IMR-90 (cell line): ENCODE data around the gene PTPRC. TPM values are rescaled to one million over a fixed set of nuclear protein-coding genes. Genes with fewer than 3 reads are reported as not detected.

ENCODE experiments used
- ATAC-seq: fragments of 200-7000 bp; cut with Tn5 transposase; 2 replicates; pipeline ENCODE4 v1.9.1; 2020; ENCODE audit warnings: low read depth, mild to moderate bottlenecking, moderate library complexity
- BruUV-seq: library from RNA; stranded (reverse); fragments of 400-500 nt; replicated peaks from 2 replicates; lab custom pipeline; 2021; lab: Mats Ljungman, UMichigan
- CTCF ChIA-PET: fragments of 300-600 bp; formaldehyde crosslinking; extraction: SDS; loops from one replicate; lab custom pipeline; 2021; ENCODE audit warnings: antibody characterized with exemption; lab: Yijun Ruan, JAX
- POLR2A ChIA-PET: fragments of 300-600 bp; sonication (Branson Sonifier 250); formaldehyde crosslinking; loops from one replicate; lab custom pipeline; 2022; ENCODE audit warnings: antibody characterized with exemption; ENCODE audit not compliant: unreplicated experiment; lab: Charles Lee
- DNase-seq: peaks from one replicate; pipeline ENCODE4 v3.0.0; 2013
- H2AFZ ChIP-seq: replicated peaks from 2 replicates; pipeline ENCODE3; 2013; ENCODE audit warnings: low read length, mild to moderate bottlenecking; ENCODE audit not compliant: poor library complexity
- H2AK5ac ChIP-seq: 2 replicates; pipeline ENCODE4 v1.6.1; 2013; ENCODE audit warnings: low read depth, low read length, inconsistent platforms
- H2AK9ac ChIP-seq: replicated peaks from 2 replicates; pipeline ENCODE3; 2013; ENCODE audit warnings: mild to moderate bottlenecking, low read depth, low read length, moderate library complexity; ENCODE audit not compliant: poor library complexity
- H2BK120ac ChIP-seq: 2 replicates; pipeline ENCODE4 v1.6.1; 2013; ENCODE audit warnings: low read depth, low read length, inconsistent platforms
- H2BK15ac ChIP-seq: 3 replicates; pipeline ENCODE4 v1.6.1; 2013; ENCODE audit warnings: low read depth, low read length, inconsistent platforms
- H2BK20ac ChIP-seq: 2 replicates; pipeline ENCODE4 v1.6.1; 2013; ENCODE audit warnings: low read depth, mild to moderate bottlenecking, inconsistent platforms, low read length, moderate library complexity
- H2BK5ac ChIP-seq: 2 replicates; pipeline ENCODE4 v1.6.1; 2013; ENCODE audit warnings: mild to moderate bottlenecking, low read depth, low read length, inconsistent platforms; ENCODE audit not compliant: poor library complexity, severe bottlenecking
- H3K14ac ChIP-seq: replicated peaks from 2 replicates; pipeline ENCODE4 v1.6.1; 2013; ENCODE audit warnings: low read depth, low read length, inconsistent platforms
- H3K18ac ChIP-seq: 2 replicates; pipeline ENCODE4 v1.6.1; 2013; ENCODE audit warnings: low read depth, low read length, control low read depth
- H3K23ac ChIP-seq: 2 replicates; pipeline ENCODE4 v1.6.1; 2013; ENCODE audit warnings: low read depth, low read length, inconsistent platforms
- H3K27ac ChIP-seq: 2 replicates; pipeline ENCODE4 v1.5.1; 2013; ENCODE audit warnings: mild to moderate bottlenecking, control low read depth, low read length; ENCODE audit not compliant: insufficient read depth
- H3K27me3 ChIP-seq: 2 replicates; pipeline ENCODE4 v1.6.1; 2013; ENCODE audit warnings: low read length; ENCODE audit not compliant: control insufficient read depth, insufficient read depth
- H3K36me3 ChIP-seq: 2 replicates; pipeline ENCODE4 v1.6.1; 2013; ENCODE audit warnings: low read length, mixed read lengths; ENCODE audit not compliant: control insufficient read depth, insufficient read depth
- H3K4ac ChIP-seq: 2 replicates; pipeline ENCODE4 v1.6.1; 2013; ENCODE audit warnings: low read depth, low read length, inconsistent platforms
- H3K4me1 ChIP-seq: 2 replicates; pipeline ENCODE4 v1.6.1; 2013; ENCODE audit warnings: low read length, mixed read lengths; ENCODE audit not compliant: control insufficient read depth, insufficient read depth
- H3K4me2 ChIP-seq: 2 replicates; pipeline ENCODE4 v1.6.1; 2013; ENCODE audit warnings: low read depth, mild to moderate bottlenecking, control low read depth, low read length, moderate library complexity
- H3K4me3 ChIP-seq: 2 replicates; pipeline ENCODE4 v1.5.1; 2013; ENCODE audit warnings: low read depth, mild to moderate bottlenecking, control low read depth, low read length, moderate library complexity; ENCODE audit not compliant: insufficient read depth
- H3K56ac ChIP-seq: 2 replicates; pipeline ENCODE4 v1.6.1; 2013; ENCODE audit warnings: low read length, inconsistent platforms; ENCODE audit not compliant: insufficient read depth; ENCODE audit errors: extremely low read depth
- H3K79me1 ChIP-seq, 2 experiments: 2 replicates each; pipeline ENCODE4 v1.6.1; 2013; ENCODE audit warnings: low read length in 2 of 2, inconsistent platforms in 1 of 2, low read depth in 1 of 2
- H3K9ac ChIP-seq: 2 replicates; pipeline ENCODE4 v1.6.1; 2013; ENCODE audit warnings: low read depth, low read length, control low read depth
- H3K9me1 ChIP-seq: 2 replicates; pipeline ENCODE4 v1.6.1; 2013; ENCODE audit warnings: low read length, inconsistent platforms; ENCODE audit not compliant: insufficient read depth
- H3K9me3 ChIP-seq: 2 replicates; pipeline ENCODE4 v1.6.1; 2013; ENCODE audit warnings: low read length; ENCODE audit not compliant: control insufficient read depth, insufficient read depth
- H4K20me1 ChIP-seq: 2 replicates; pipeline ENCODE4 v1.6.1; 2013; ENCODE audit warnings: low read length, inconsistent platforms; ENCODE audit not compliant: insufficient read depth
- H4K5ac ChIP-seq: 2 replicates; pipeline ENCODE4 v1.6.1; 2013; ENCODE audit warnings: mild to moderate bottlenecking, low read depth, low read length, control low read depth
- H4K8ac ChIP-seq, 2 experiments: 2 replicates each; pipeline ENCODE4 v1.6.1; 2013; ENCODE audit warnings: low read depth in 2 of 2, low read length in 2 of 2, control low read depth in 1 of 2, inconsistent platforms in 1 of 2
- H4K91ac ChIP-seq: 2 replicates; pipeline ENCODE4 v1.6.1; 2013; ENCODE audit warnings: low read depth, low read length, inconsistent platforms; ENCODE audit not compliant: insufficient read depth
- BHLHE40 ChIP-seq: fragments of 150-350 bp; IDR thresholded peaks from 2 replicates; pipeline ENCODE4 v1.6.1; 2016; ENCODE audit warnings: mild to moderate bottlenecking, low read depth, low read length
- CEBPB ChIP-seq: IDR thresholded peaks from 2 replicates; pipeline ENCODE4 v1.6.1; 2012; ENCODE audit warnings: low read depth, low read length, improper control_type of control experiment
- CHD1 ChIP-seq: IDR thresholded peaks from 2 replicates; pipeline ENCODE4 v1.6.1; 2012; ENCODE audit warnings: low read depth, low read length, improper control_type of control experiment
- CTCF ChIP-seq: conservative IDR thresholded peaks from 2 replicates; pipeline ENCODE4 v1.5.1; 2012; ENCODE audit warnings: mild to moderate bottlenecking, low read depth, low read length, improper control_type of control experiment
- FOS ChIP-seq: fragments of 150-350 bp; IDR thresholded peaks from 2 replicates; pipeline ENCODE4 v1.6.1; 2016; ENCODE audit warnings: low read depth, low read length
- MAFK ChIP-seq: IDR thresholded peaks from 2 replicates; pipeline ENCODE4 v1.6.1; 2012; ENCODE audit warnings: low read depth, low read length, improper control_type of control experiment
- MAZ ChIP-seq: IDR thresholded peaks from 2 replicates; pipeline ENCODE4 v1.6.1; 2012; ENCODE audit warnings: low read depth, mild to moderate bottlenecking, low read length, improper control_type of control experiment, moderate library complexity, borderline replicate concordance
- MXI1 ChIP-seq: IDR thresholded peaks from 2 replicates; pipeline ENCODE4 v1.6.1; 2012; ENCODE audit warnings: low read depth, mild to moderate bottlenecking, low read length, moderate library complexity, borderline replicate concordance
- NFE2L2 ChIP-seq: fragments of 150-350 bp; IDR thresholded peaks from 2 replicates; pipeline ENCODE4 v1.6.1; 2016; ENCODE audit warnings: low read depth, mild to moderate bottlenecking, low read length
- POLR2A ChIP-seq: IDR thresholded peaks from 2 replicates; pipeline ENCODE4 v1.6.1; 2012; ENCODE audit warnings: mild to moderate bottlenecking, low read depth, low read length
- RAD21 ChIP-seq: IDR thresholded peaks from 2 replicates; pipeline ENCODE4 v1.6.1; 2012; ENCODE audit warnings: low read length, improper control_type of control experiment
- RCOR1 ChIP-seq: IDR thresholded peaks from 2 replicates; pipeline ENCODE4 v1.6.1; 2012; ENCODE audit warnings: mild to moderate bottlenecking, low read length, improper control_type of control experiment; ENCODE audit not compliant: insufficient replicate concordance
- RFX5 ChIP-seq: IDR thresholded peaks from 2 replicates; pipeline ENCODE4 v1.8.0; 2012; ENCODE audit warnings: low read depth, mild to moderate bottlenecking, low read length, moderate library complexity
- SMC3 ChIP-seq: fragments of 150-350 bp; IDR thresholded peaks from 2 replicates; pipeline ENCODE4 v1.6.1; 2016; ENCODE audit warnings: low read depth, mild to moderate bottlenecking, antibody characterized with exemption, low read length, moderate library complexity
- WGBS, 2 experiments: methylation state at CpG; one replicate each; pipeline versions ENCODE4 v1.1.5 to v1.1.7; 2013; ENCODE audit warnings: missing lambda C conversion rate in 2 of 2; ENCODE audit not compliant: insufficient read length in 1 of 2; ENCODE audit errors: extremely low coverage in 2 of 2; 5-methylcytosine and 5-hydroxymethylcytosine counted together
- dilution Hi-C: fragments of 300-500 bp; cut with HindIII; formaldehyde crosslinking; loops from one replicate; pipeline ENCODE4 v1.14.3; 2018; ENCODE audit warnings: low sequenced_read_pairs; ENCODE audit not compliant: unreplicated experiment
- in situ Hi-C: fragments of 300-500 bp; cut with MboI; formaldehyde crosslinking; loops from 3 replicates; pipeline ENCODE4 v1.14.3; 2019; ENCODE audit warnings: low sequenced_read_pairs, inconsistent platforms, mixed read lengths
- intact Hi-C: fragments of 100-400 bp; cut with micrococcal nuclease; formaldehyde crosslinking; loops from 2 replicates; pipeline ENCODE4 v1.10.0; 2022
- polyA plus RNA-seq, 3 experiments: library from polyadenylated mRNA; depleted of rRNA; stranded (reverse); fragments of >200 nt; gene quantifications; 2 replicates each; pipeline ENCODE4 v1.2.3, GENCODE V29; 2012; ENCODE audit warnings: low replicate concordance in 1 of 3
- total RNA-seq: library from RNA; depleted of rRNA; stranded (reverse); fragments of >200 nt; gene quantifications from 2 replicates; pipeline ENCODE4 v1.2.3, GENCODE V29; 2012
- TF ChIP-seq, protein P1 (sequence below): fragments of 150-350 bp; IDR thresholded peaks from 2 replicates; pipeline ENCODE4 v1.6.1; 2016; ENCODE audit warnings: low read depth, mild to moderate bottlenecking, low read length, moderate library complexity, borderline replicate concordance
- TF ChIP-seq, protein P2 (sequence below): fragments of 150-350 bp; IDR thresholded peaks from 2 replicates; pipeline ENCODE4 v1.6.1; 2017; ENCODE audit warnings: mild to moderate bottlenecking, antibody characterized with exemption, low read length, low read depth

Gene PTPRC
- total and polyA plus RNA-seq, 2 of the 4 experiments (the other 2 are of a cell fraction) = not detected

GRCh38 chr1:198640174-198640573 is 1.3 kb downstream of the PTPRC start:
- Histone ChIP-seq H3K79me1 (no peaks in the 10 kb centered on the region), H3K9ac (no peak overlapping the region), H3K9me1 (no peaks in the 10 kb centered on the region), H4K20me1 (no peaks in the 10 kb centered on the region), H3K27me3 (no peaks in the 10 kb centered on the region), H4K5ac (no peak overlapping the region), H4K91ac (no peak overlapping the region), H3K14ac (no peak overlapping the region), H3K56ac (no peak overlapping the region), H3K27ac (no peak overlapping the region), H3K4me1 (no peaks in the 10 kb centered on the region), H2BK20ac (no peak overlapping the region), H3K4me3 (no peak overlapping the region), H3K18ac (no peak overlapping the region), H2BK5ac (no peak overlapping the region), H2BK15ac (no peak overlapping the region), H2AFZ (no peak overlapping the region), H3K36me3 (no peaks in the 10 kb centered on the region), H3K4ac (no peak overlapping the region), H4K8ac (no peak overlapping the region), H3K4me2 (no peak overlapping the region), H2BK120ac (no peak overlapping the region), H2AK5ac (no peak overlapping the region), H2AK9ac (no peak overlapping the region), H3K9me3 (no peaks in the 10 kb centered on the region), H3K23ac (no peak overlapping the region)
- ATAC-seq (no peak), DNase-seq (no peak)
- intact Hi-C loops (no loop called here), dilution Hi-C loops (no loop called here), in situ Hi-C loops (no loop called here)
- BruUV-seq = no TSS peak
- ChIA-PET POLR2A (no interaction called here), CTCF (no interaction called here)
- no CpG with 5 or more reads among the region's 2 CpGs for WGBS, 2 experiments
- TF ChIP-seq RFX5 (no peak), FOS (no peak), MXI1 (no peak), CTCF (no peak), POLR2A (no peak), CEBPB (no peak), NFE2L2 (no peak), MAFK (no peak), BHLHE40 (no peak), RCOR1 (no peak), SMC3 (no peak), RAD21 (no peak), MAZ (no peak), CHD1 (no peak)
- TF ChIP-seq, protein P1, sequence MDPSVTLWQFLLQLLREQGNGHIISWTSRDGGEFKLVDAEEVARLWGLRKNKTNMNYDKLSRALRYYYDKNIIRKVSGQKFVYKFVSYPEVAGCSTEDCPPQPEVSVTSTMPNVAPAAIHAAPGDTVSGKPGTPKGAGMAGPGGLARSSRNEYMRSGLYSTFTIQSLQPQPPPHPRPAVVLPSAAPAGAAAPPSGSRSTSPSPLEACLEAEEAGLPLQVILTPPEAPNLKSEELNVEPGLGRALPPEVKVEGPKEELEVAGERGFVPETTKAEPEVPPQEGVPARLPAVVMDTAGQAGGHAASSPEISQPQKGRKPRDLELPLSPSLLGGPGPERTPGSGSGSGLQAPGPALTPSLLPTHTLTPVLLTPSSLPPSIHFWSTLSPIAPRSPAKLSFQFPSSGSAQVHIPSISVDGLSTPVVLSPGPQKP = no peak
- TF ChIP-seq, protein P2, sequence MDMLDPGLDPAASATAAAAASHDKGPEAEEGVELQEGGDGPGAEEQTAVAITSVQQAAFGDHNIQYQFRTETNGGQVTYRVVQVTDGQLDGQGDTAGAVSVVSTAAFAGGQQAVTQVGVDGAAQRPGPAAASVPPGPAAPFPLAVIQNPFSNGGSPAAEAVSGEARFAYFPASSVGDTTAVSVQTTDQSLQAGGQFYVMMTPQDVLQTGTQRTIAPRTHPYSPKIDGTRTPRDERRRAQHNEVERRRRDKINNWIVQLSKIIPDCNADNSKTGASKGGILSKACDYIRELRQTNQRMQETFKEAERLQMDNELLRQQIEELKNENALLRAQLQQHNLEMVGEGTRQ = no peak
